GM06990 (cell line): ENCODE data around the gene RIOK3.
"Not testable (repeated sequence)": the region's sequence is repeated elsewhere in the genome, so short reads cannot be mapped to it uniquely, and the experiment has no call there.

Experiments used
- DNase-seq: peaks from one replicate; pipeline ENCODE4 v3.0.0-alpha.2; 2011; ENCODE audit not compliant: insufficient read length; ENCODE audit errors: extremely low read depth
- H3K27me3 ChIP-seq: replicated peaks from 2 replicates; pipeline ENCODE4 v1.6.0; 2011; ENCODE audit warnings: low read length; ENCODE audit not compliant: control insufficient read depth, insufficient read depth
- H3K36me3 ChIP-seq: 2 replicates; pipeline ENCODE4 v1.5.1; 2011; ENCODE audit warnings: low read length; ENCODE audit not compliant: control insufficient read depth, insufficient read depth
- H3K4me3 ChIP-seq: replicated peaks from 2 replicates; pipeline ENCODE4 v1.5.1; 2011; ENCODE audit warnings: low read depth, mild to moderate bottlenecking, control low read depth, low read length
- CTCF ChIP-seq: IDR thresholded peaks from 2 replicates; pipeline ENCODE4 v1.5.1; 2011; ENCODE audit warnings: low read length, control low read depth, mild to moderate bottlenecking, inconsistent platforms; ENCODE audit not compliant: insufficient read depth, poor library complexity, severe bottlenecking

Gene RIOK3

GRCh38 chr18:23428821-23429220 lies 24.3 kb upstream of the RIOK3 start:
- no peak for TF ChIP-seq CTCF

GRCh38 chr18:23429538-23429937 lies 23.5 kb upstream of the RIOK3 start:
- not testable (repeated sequence) for H3K27me3 ChIP-seq, H3K36me3 ChIP-seq, H3K4me3 ChIP-seq, DNase-seq

More at GRCh38 chr18:23428821-23429220, 24.3 kb upstream of the RIOK3 start:
- Histone ChIP-seq H3K27me3 (no peaks in the 10 kb centered on the region), H3K4me3 (no peak overlapping the region), H3K36me3 (no peaks in the 10 kb centered on the region)
- DNase-seq = no peak

GRCh38 chr18:23433360-23433759 lies 19.7 kb upstream of the RIOK3 start:
- DNase-seq = no peak
- Histone ChIP-seq H3K4me3 (no peak overlapping the region), H3K27me3 (no peaks in the 10 kb centered on the region), H3K36me3 (no peaks in the 10 kb centered on the region)
- no peak for TF ChIP-seq CTCF

GRCh38 chr18:23437357-23438045 lies 15.6 kb upstream of the RIOK3 start:
- Histone ChIP-seq H3K27me3 (no peaks in the 10 kb centered on the region), H3K36me3 (no peaks in the 10 kb centered on the region), H3K4me3 (peak overlapping the region; percentile 98)
- TF ChIP-seq CTCF = no peak
- peak; percentile 85 for DNase-seq

GRCh38 chr18:23438046-23438377 lies 15.1 kb upstream of the RIOK3 start:
- Histone ChIP-seq H3K4me3 (peak overlapping the region; percentile 98), H3K36me3 (no peaks in the 10 kb centered on the region), H3K27me3 (no peaks in the 10 kb centered on the region)
- TF ChIP-seq CTCF = no peak
- DNase-seq = no peak

GRCh38 chr18:23438608-23439366 lies 14.3 kb upstream of the RIOK3 start:
- no peak for DNase-seq
- Histone ChIP-seq H3K4me3 (no peak overlapping the region), H3K36me3 (no peaks in the 10 kb centered on the region), H3K27me3 (no peaks in the 10 kb centered on the region)
- no peak for TF ChIP-seq CTCF
